ENCODE measurements around the gene MRPL9.
"Not testable (repeated sequence)": the region's sequence is repeated elsewhere in the genome, so short reads cannot be mapped to it uniquely, and the experiment has no call there.

MRPL9 gene

GRCh38 chr1:151759241-151759640, 4.1 kb downstream of the MRPL9 start:
- DNase-seq (ENCODE audit: low spot score) = no peak
- no peak for TF ChIP-seq CTCF (IDR thresholded peaks at IDR 0.05; ENCODE audit: extremely low read depth, insufficient read depth, missing control alignments)
- in situ Hi-C loops (cut with MboI; ENCODE audit: low pct_unique_long_range_greater_than_20kb, low sequenced_read_pairs, unreplicated experiment) = no loop called here

- no peak for TF ChIP-seq CTCF (IDR thresholded peaks at IDR 0.05; ENCODE audit: extremely low read depth, insufficient read depth, missing control alignments)
- in situ Hi-C loops (cut with MboI; ENCODE audit: low pct_unique_long_range_greater_than_20kb, low sequenced_read_pairs, unreplicated experiment) = no loop called here
- no peak for DNase-seq (ENCODE audit: low spot score)
These were observed 7.0 kb downstream of the MRPL9 start for GRCh38 chr1:151756291-151756690.

GRCh38 chr1:151741516-151741915, 21.8 kb downstream of the MRPL9 start:
- in situ Hi-C loops (cut with MboI; ENCODE audit: low pct_unique_long_range_greater_than_20kb, low sequenced_read_pairs, unreplicated experiment) = no loop called here
- no peak for TF ChIP-seq CTCF (IDR thresholded peaks at IDR 0.05; ENCODE audit: extremely low read depth, insufficient read depth, missing control alignments)
- DNase-seq (ENCODE audit: low spot score) = no peak

GRCh38 chr1:151739590-151740355, 23.5 kb downstream of the MRPL9 start:
- TF ChIP-seq CTCF (IDR thresholded peaks at IDR 0.05; ENCODE audit: extremely low read depth, insufficient read depth, missing control alignments) = no peak
- in situ Hi-C loops (cut with MboI; ENCODE audit: low pct_unique_long_range_greater_than_20kb, low sequenced_read_pairs, unreplicated experiment) = loop anchor here (10.0 kb wide), 1 partner anchor 145 kb away; no protein-coding TSS in a partner anchor
- DNase-seq (ENCODE audit: low spot score) = no peak

GRCh38 chr1:151737479-151737878, 25.8 kb downstream of the MRPL9 start:
- TF ChIP-seq CTCF (IDR thresholded peaks at IDR 0.05; ENCODE audit: extremely low read depth, insufficient read depth, missing control alignments) = no peak
- DNase-seq (ENCODE audit: low spot score) = no peak
- in situ Hi-C loops (cut with MboI; ENCODE audit: low pct_unique_long_range_greater_than_20kb, low sequenced_read_pairs, unreplicated experiment) = loop anchor here (10.0 kb wide), 1 partner anchor 143 kb away; no protein-coding TSS in a partner anchor

GRCh38 chr1:151737026-151737425, 26.3 kb downstream of the MRPL9 start:
- in situ Hi-C loops (cut with MboI; ENCODE audit: low pct_unique_long_range_greater_than_20kb, low sequenced_read_pairs, unreplicated experiment) = loop anchor here (10.0 kb wide), 1 partner anchor 142 kb away; no protein-coding TSS in a partner anchor
- no peak for TF ChIP-seq CTCF (IDR thresholded peaks at IDR 0.05; ENCODE audit: extremely low read depth, insufficient read depth, missing control alignments)
- DNase-seq (ENCODE audit: low spot score) = no peak

- not testable (repeated sequence) for DNase-seq (ENCODE audit: low spot score)
- in situ Hi-C loops (cut with MboI; ENCODE audit: low pct_unique_long_range_greater_than_20kb, low sequenced_read_pairs, unreplicated experiment) = loop anchor here (10.0 kb wide), 1 partner anchor 139 kb away; no protein-coding TSS in a partner anchor
These were observed 29.3 kb downstream of the MRPL9 start for GRCh38 chr1:151733995-151734394.

Measured in GM13977 (cell line).